K562 (cell line): ENCODE measurements around the gene SV2A. TPM values are rescaled to one million over a fixed set of nuclear protein-coding genes. Genes with fewer than 3 reads are reported as not detected.
A peak's percentile ranks its signal among the peaks of the same experiment; 100 is the strongest.

Source experiments
- CBX8 ChIP-seq: fragments of 200-600 bp; sonication (generic); IDR thresholded peaks from 2 replicates; pipeline ENCODE4 v1.6.1; 2012; ENCODE audit warnings: borderline replicate concordance, mixed run types, low read depth, mild to moderate bottlenecking, moderate library complexity, mixed read lengths, low read length, control low read depth, inconsistent platforms; ENCODE audit not compliant: poor library complexity, severe bottlenecking; ENCODE audit errors: extremely low read depth
- HNRNPUL1 ChIP-seq: fragments of 200-400 bp; formaldehyde crosslinking; IDR thresholded peaks from 2 replicates; pipeline ENCODE4 v1.6.1; 2017; ENCODE audit warnings: low read length
- ILK ChIP-seq: fragments of 450-650 bp; IDR thresholded peaks from 2 replicates; pipeline ENCODE4 v1.6.1; 2016; ENCODE audit warnings: missing genetic modification characterization, low read depth, mild to moderate bottlenecking, missing compliant biosample characterization, moderate library complexity, borderline replicate concordance
- KAT8 ChIP-seq: fragments of 450-650 bp; IDR thresholded peaks from 2 replicates; pipeline ENCODE4 v1.6.1; 2016; ENCODE audit warnings: low read depth, mild to moderate bottlenecking
- KLF10 ChIP-seq: fragments of 250-450 bp; sonication (Bioruptor Pico); IDR thresholded peaks from 2 replicates; pipeline ENCODE4 v1.6.1; 2021; ENCODE audit warnings: matching md5 sums
- KLF13 ChIP-seq: fragments of 450-650 bp; IDR thresholded peaks from 2 replicates; pipeline ENCODE4 v1.6.1; 2016; ENCODE audit warnings: missing genetic modification characterization, low read depth, mild to moderate bottlenecking, missing compliant biosample characterization, moderate library complexity, borderline replicate concordance
- KLF6 ChIP-seq: fragments of 250-450 bp; sonication (Bioruptor Pico); IDR thresholded peaks from 2 replicates; pipeline ENCODE4 v1.4.0; 2020; ENCODE audit warnings: mild to moderate bottlenecking, moderate library complexity, borderline replicate concordance
- LEF1 ChIP-seq: fragments of 450-650 bp; IDR thresholded peaks from 2 replicates; pipeline ENCODE4 v1.6.1; 2016; ENCODE audit warnings: mild to moderate bottlenecking
- MLLT1 ChIP-seq, 2 experiments: fragments of 450-650 bp; IDR thresholded peaks; 2 replicates each; pipeline ENCODE4 v1.6.1; 2016
- MLX ChIP-seq, 2 experiments: fragments of 450-650 bp in 1 of 2; sonication (generic) in 1 of 2; formaldehyde crosslinking; conservative IDR thresholded peaks; 2 replicates each; pipeline versions ENCODE4 v1.4.0 to v1.8.1; 2020 to 2022; ENCODE audit warnings: mild to moderate bottlenecking in 1 of 2, missing genetic modification reagents in 1 of 2
- NONO ChIP-seq, 2 experiments: fragments of 200-400 bp in 1 of 2; fragments of 450-650 bp in 1 of 2; formaldehyde crosslinking in 1 of 2; IDR thresholded peaks; 2 replicates each; pipeline ENCODE4 v1.6.1; 2017; ENCODE audit warnings: low read depth in 2 of 2, mild to moderate bottlenecking in 2 of 2, moderate library complexity in 2 of 2, low read length in 1 of 2
- POLR2B ChIP-seq: fragments of 450-650 bp; IDR thresholded peaks from 2 replicates; pipeline ENCODE4 v1.6.1; 2018; ENCODE audit warnings: low read depth; ENCODE audit not compliant: partially characterized antibody
- POLR2G ChIP-seq: fragments of 200-400 bp; formaldehyde crosslinking; IDR thresholded peaks from 2 replicates; pipeline ENCODE4 v1.6.1; 2017; ENCODE audit warnings: low read depth, mild to moderate bottlenecking, antibody characterized with exemption, low read length, moderate library complexity
- RBM15 ChIP-seq: fragments of 200-400 bp; formaldehyde crosslinking; IDR thresholded peaks from 2 replicates; pipeline ENCODE4 v1.6.1; 2018; ENCODE audit warnings: mild to moderate bottlenecking, low read length, moderate library complexity; ENCODE audit not compliant: insufficient read depth
- SLC30A9 ChIP-seq: fragments of 250-450 bp; sonication (Bioruptor Pico); IDR thresholded peaks from 2 replicates; pipeline ENCODE4 v1.8.0; 2022; ENCODE audit warnings: mild to moderate bottlenecking, moderate library complexity
- SMARCA5 ChIP-seq: fragments of 450-650 bp; IDR thresholded peaks from 2 replicates; pipeline ENCODE4 v1.6.1; 2016
- SREBF1 ChIP-seq: fragments of 150-350 bp; IDR thresholded peaks from 2 replicates; pipeline ENCODE4 v1.6.1; 2014; ENCODE audit warnings: antibody characterized with exemption, low read depth, low read length, borderline replicate concordance
- SRSF7 ChIP-seq: fragments of 200-400 bp; formaldehyde crosslinking; optimal IDR thresholded peaks from 2 replicates; pipeline ENCODE3; 2017; ENCODE audit warnings: mild to moderate bottlenecking, low read depth, low read length
- STAT5A ChIP-seq: IDR thresholded peaks from 2 replicates; pipeline ENCODE4 v1.6.1; 2012; ENCODE audit warnings: low read length, inconsistent platforms, borderline replicate concordance
- TOE1 ChIP-seq, 2 experiments: fragments of 450-650 bp in 1 of 2; sonication (generic) in 1 of 2; formaldehyde crosslinking in 1 of 2; IDR thresholded peaks; 2 replicates each; pipeline versions ENCODE4 v1.7.1 to v1.8.0; 2016 to 2022; ENCODE audit warnings: borderline replicate concordance in 2 of 2, mild to moderate bottlenecking in 2 of 2, antibody characterized with exemption in 1 of 2, inconsistent platforms in 1 of 2, low read depth in 1 of 2, missing genetic modification reagents in 1 of 2, moderate library complexity in 1 of 2
- XRCC3 ChIP-seq: fragments of 450-650 bp; IDR thresholded peaks from 2 replicates; pipeline ENCODE4 v1.6.1; 2017; ENCODE audit warnings: mild to moderate bottlenecking, moderate library complexity
- ZBTB33 ChIP-seq: sonication (generic); formaldehyde crosslinking; IDR thresholded peaks from 2 replicates; pipeline ENCODE4 v1.8.1; 2023; ENCODE audit warnings: mild to moderate bottlenecking, missing genetic modification reagents
- ZNF586 ChIP-seq: fragments of 450-650 bp; formaldehyde crosslinking; conservative IDR thresholded peaks from 2 replicates; pipeline ENCODE4 v1.4.0; 2020; ENCODE audit warnings: mild to moderate bottlenecking, moderate library complexity
- polyA plus RNA-seq, 8 experiments: library from polyadenylated mRNA; depleted of rRNA in 4 of 8; stranded (reverse) in 5 of 8; unstranded in 3 of 8; fragments of >200 nt; fragmentation: Nextera tagmentation in 2 of 8; fragmentation: Illumina TruSeq in 1 of 8; extraction: Ambion mirVana in 2 of 8; extraction: Trizol in 1 of 8; gene quantifications; 2 replicates each; pipeline versions ENCODE4 v1.2.1 to v1.2.3, GENCODE V29; 2011 to 2014; ENCODE audit warnings: inconsistent platforms in 1 of 8, missing spikeins in 1 of 8
- total RNA-seq, 7 experiments: library from RNA; depleted of rRNA in 6 of 7; stranded (reverse); fragments of >200 nt in 6 of 7; fragmentation: Illumina TruSeq in 2 of 7; extraction: Trizol in 2 of 7; gene quantifications; 2 replicates each; pipeline versions ENCODE4 v1.2.1 to v1.2.3, GENCODE V29; 2011 to 2021; ENCODE audit warnings: low replicate concordance in 1 of 7

SV2A gene
- total and polyA plus RNA-seq, 9 of the 15 experiments (the other 6 are each of a cell fraction or from before 2014, with no cell fraction given): 0.07 to 0.22 (median 0.11) TPM; not detected in 1

GRCh38 chr1:149887456-149888246 lies 30.0 kb downstream of the SV2A start (continued):
- peak; percentile 49; the same call in 1 of the 2 replicates for TF ChIP-seq ZBTB33 (CRISPR knock-in tag)
- TF ChIP-seq POLR2G: peak; percentile 93
- no peak for TF ChIP-seq LEF1
- no peak for TF ChIP-seq CBX8
- peak; percentile 80; the same call in 1 of the 2 replicates for TF ChIP-seq HNRNPUL1
- TF ChIP-seq MLX (CRISPR knock-in tag; conservative IDR thresholded peaks at IDR 0.05): no peak
- TF ChIP-seq SREBF1: no peak
- peak; percentile 18; the same call in 1 of the 2 replicates for TF ChIP-seq KLF6 (CRISPR knock-in tag)
- TF ChIP-seq ZNF586 (CRISPR knock-in tag): no peak
- no peak for TF ChIP-seq ILK (tag)
- no peak for TF ChIP-seq SRSF7
- no peak for TF ChIP-seq KLF13
- no peak for TF ChIP-seq SMARCA5
- TF ChIP-seq POLR2B: peak; percentile 84
- TF ChIP-seq KLF10 (CRISPR knock-in tag): no peak
- TF ChIP-seq XRCC3: no peak
- no peak for TF ChIP-seq TOE1 (IDR thresholded peaks at IDR 0.05; ENCODE audit: borderline replicate concordance)
- peak; percentile 93; the same call in 1 of the 2 replicates for TF ChIP-seq TOE1 (CRISPR knock-in tag; IDR thresholded peaks at IDR 0.05; ENCODE audit: borderline replicate concordance, low read depth)
- peak in 1 of 2 experiments; percentile 84; a peak in 1 of 4 replicates for TF ChIP-seq NONO (IDR thresholded peaks at IDR 0.05; ENCODE audit: low read depth in 2 of 2, low read length in 1 of 2)
- TF ChIP-seq RBM15: 0 out of 2 replicates have a peak, but pooled peaks have one; percentile 63
- TF ChIP-seq STAT5A: peak; percentile 25; the same call in 1 of the 2 replicates
- peak; percentile 88 to 95 for TF ChIP-seq MLLT1 (IDR thresholded peaks at IDR 0.05)
- no peak for TF ChIP-seq KAT8
- no peak for TF ChIP-seq SLC30A9 (CRISPR knock-in tag)
